Vagina (tissue), 2 donors: ENCODE data around the gene GNG13.

Experiments used
- POLR2A ChIP-seq, 2 donors: fragments of 450-650 bp; IDR thresholded peaks; one replicate each; pipeline ENCODE4 v1.6.1; 2017; ENCODE audit warnings: antibody characterized with exemption in 2 of 2, mild to moderate bottlenecking in 2 of 2, moderate library complexity in 2 of 2
- POLR2AphosphoS5 ChIP-seq, 2 donors: sonication (generic); formaldehyde crosslinking; IDR thresholded peaks; one replicate each; pipeline ENCODE4 v1.9.0; 2017; ENCODE audit warnings: antibody characterized with exemption in 2 of 2, mild to moderate bottlenecking in 2 of 2, low read depth in 1 of 2; ENCODE audit not compliant: insufficient read depth in 1 of 2
- TF ChIP-seq, protein P1 (sequence below), 3 experiments: fragments of 450-650 bp in 2 of 3; fragments of 200-600 bp in 1 of 3; sonication (generic) in 1 of 3; IDR thresholded peaks; one replicate each; pipeline ENCODE4 v1.5.1; 2017 to 2019; ENCODE audit warnings: antibody characterized with exemption in 3 of 3, mild to moderate bottlenecking in 2 of 3, moderate library complexity in 2 of 3

DNA sequence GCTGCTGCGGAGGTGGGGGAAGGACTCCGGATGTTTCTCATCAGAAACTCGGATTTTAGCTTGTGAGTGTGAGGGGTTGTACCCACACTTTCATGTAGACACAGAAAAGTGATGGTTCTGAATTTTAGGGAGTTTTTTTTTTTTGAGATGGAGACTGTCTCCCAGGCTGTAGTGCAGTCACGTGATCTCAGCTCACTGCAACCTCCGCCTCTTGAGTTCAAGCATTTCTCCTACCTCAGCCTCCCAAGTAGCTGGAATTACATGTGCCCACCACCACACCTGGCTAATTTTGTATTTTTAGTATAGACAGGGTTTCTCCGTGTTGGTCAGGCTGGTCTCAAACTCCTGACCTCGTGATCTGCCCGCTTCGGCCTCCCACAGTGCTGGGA is 22.4 kb upstream of the GNG13 start:
- TF ChIP-seq, protein P1, sequence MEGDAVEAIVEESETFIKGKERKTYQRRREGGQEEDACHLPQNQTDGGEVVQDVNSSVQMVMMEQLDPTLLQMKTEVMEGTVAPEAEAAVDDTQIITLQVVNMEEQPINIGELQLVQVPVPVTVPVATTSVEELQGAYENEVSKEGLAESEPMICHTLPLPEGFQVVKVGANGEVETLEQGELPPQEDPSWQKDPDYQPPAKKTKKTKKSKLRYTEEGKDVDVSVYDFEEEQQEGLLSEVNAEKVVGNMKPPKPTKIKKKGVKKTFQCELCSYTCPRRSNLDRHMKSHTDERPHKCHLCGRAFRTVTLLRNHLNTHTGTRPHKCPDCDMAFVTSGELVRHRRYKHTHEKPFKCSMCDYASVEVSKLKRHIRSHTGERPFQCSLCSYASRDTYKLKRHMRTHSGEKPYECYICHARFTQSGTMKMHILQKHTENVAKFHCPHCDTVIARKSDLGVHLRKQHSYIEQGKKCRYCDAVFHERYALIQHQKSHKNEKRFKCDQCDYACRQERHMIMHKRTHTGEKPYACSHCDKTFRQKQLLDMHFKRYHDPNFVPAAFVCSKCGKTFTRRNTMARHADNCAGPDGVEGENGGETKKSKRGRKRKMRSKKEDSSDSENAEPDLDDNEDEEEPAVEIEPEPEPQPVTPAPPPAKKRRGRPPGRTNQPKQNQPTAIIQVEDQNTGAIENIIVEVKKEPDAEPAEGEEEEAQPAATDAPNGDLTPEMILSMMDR (IDR thresholded peaks at IDR 0.05): no peak
- no peak for TF ChIP-seq POLR2A (IDR thresholded peaks at IDR 0.05)
- no peak for TF ChIP-seq POLR2AphosphoS5 (IDR thresholded peaks at IDR 0.05; ENCODE audit: insufficient read depth in 1 of 2, low read depth in 1 of 2)
